ENCODE measurements around the gene PXMP4. TPM values are rescaled to one million over a fixed set of nuclear protein-coding genes. Genes with fewer than 3 reads are reported as not detected.

Gene PXMP4
- polyA plus RNA-seq, 1 donor from 2014 or later, result 3.1 TPM

GRCh38 chr20:33688938-33689424 is 31.1 kb downstream of the PXMP4 start:
- Histone ChIP-seq H3K9me2 (ENCODE audit: insufficient read depth, low read length) (no peaks in the 10 kb centered on the region), H3F3A (ENCODE audit: insufficient read depth, low read length, poor library complexity, severe bottlenecking) (no peaks in the 10 kb centered on the region), H3K79me2 (replicated peaks; ENCODE audit: insufficient read depth, low read length) (peaks cover under 1% of the 10 kb centered on the region), H3K36me3 (ENCODE audit: insufficient read depth, low read length) (no peaks in the 10 kb centered on the region), H2AFZ (ENCODE audit: low read depth, low read length) (no peak overlapping the region), H3K9me3 (ENCODE audit: low read length) (no peaks in the 10 kb centered on the region), H3K9ac (ENCODE audit: low read length) (no peak overlapping the region), H3K4me3 (ENCODE audit: low read length) (no peak overlapping the region), H3K27me3 (ENCODE audit: insufficient read depth, low read depth, low read length) (no peaks in the 10 kb centered on the region), H3K27ac (ENCODE audit: low read length) (no peak overlapping the region), H3K4me2 (ENCODE audit: low read length) (no peak overlapping the region), H4K20me1 (ENCODE audit: insufficient read depth) (no peaks in the 10 kb centered on the region)
- TF ChIP-seq TAF1 (IDR thresholded peaks at IDR 0.05; ENCODE audit: low read depth) (no peak), CTCF (IDR thresholded peaks at IDR 0.05; ENCODE audit: poor library complexity, severe bottlenecking) (no peak), MXI1 (conservative IDR thresholded peaks at IDR 0.05; ENCODE audit: poor library complexity, severe bottlenecking) (no peak)

- no peak overlapping the region for H3K9ac ChIP-seq (ENCODE audit: low read length)
- no peaks in the 10 kb centered on the region for H3K27me3 ChIP-seq (ENCODE audit: insufficient read depth, low read depth, low read length)
- no peaks in the 10 kb centered on the region for H3F3A ChIP-seq (ENCODE audit: insufficient read depth, low read length, poor library complexity, severe bottlenecking)
- H3K36me3 ChIP-seq (ENCODE audit: insufficient read depth, low read length), result no peaks in the 10 kb centered on the region
- H3K79me2 ChIP-seq (replicated peaks; ENCODE audit: insufficient read depth, low read length), result peaks cover 4% of the 10 kb centered on the region
- H4K20me1 ChIP-seq (ENCODE audit: insufficient read depth), result no peaks in the 10 kb centered on the region
- H3K27ac ChIP-seq (ENCODE audit: low read length), result no peak overlapping the region
- TF ChIP-seq SMC3 (conservative IDR thresholded peaks at IDR 0.05; ENCODE audit: poor library complexity) (no peak), REST (IDR thresholded peaks at IDR 0.05; ENCODE audit: borderline replicate concordance) (no peak), RAD21 (conservative IDR thresholded peaks at IDR 0.05) (no peak), MXI1 (conservative IDR thresholded peaks at IDR 0.05; ENCODE audit: poor library complexity, severe bottlenecking) (no peak), TAF1 (IDR thresholded peaks at IDR 0.05; ENCODE audit: low read depth) (no peak), POLR2AphosphoS5 (IDR thresholded peaks at IDR 0.05) (no peak), EP300 (conservative IDR thresholded peaks at IDR 0.05; ENCODE audit: poor library complexity, severe bottlenecking) (no peak), CTCF (IDR thresholded peaks at IDR 0.05; ENCODE audit: poor library complexity, severe bottlenecking) (no peak), EZH2 (IDR thresholded peaks at IDR 0.05; ENCODE audit: borderline replicate concordance, insufficient read depth, low read length, poor library complexity, severe bottlenecking) (no peak)
- no peaks in the 10 kb centered on the region for H3K9me2 ChIP-seq (ENCODE audit: insufficient read depth, low read length)
- H3K9me3 ChIP-seq (ENCODE audit: low read length), result no peaks in the 10 kb centered on the region
- H3K4me2 ChIP-seq (ENCODE audit: low read length), result no peak overlapping the region
- H3K4me3 ChIP-seq (ENCODE audit: low read length), result no peak overlapping the region
- H2AFZ ChIP-seq (ENCODE audit: low read depth, low read length), result no peak overlapping the region
These were observed 31.8 kb downstream of the PXMP4 start for GRCh38 chr20:33687993-33688937.

Measured in neural cell (in vitro differentiated cells).